Measurements from ENCODE around the gene SOX2.

SOX2 gene

DNA sequence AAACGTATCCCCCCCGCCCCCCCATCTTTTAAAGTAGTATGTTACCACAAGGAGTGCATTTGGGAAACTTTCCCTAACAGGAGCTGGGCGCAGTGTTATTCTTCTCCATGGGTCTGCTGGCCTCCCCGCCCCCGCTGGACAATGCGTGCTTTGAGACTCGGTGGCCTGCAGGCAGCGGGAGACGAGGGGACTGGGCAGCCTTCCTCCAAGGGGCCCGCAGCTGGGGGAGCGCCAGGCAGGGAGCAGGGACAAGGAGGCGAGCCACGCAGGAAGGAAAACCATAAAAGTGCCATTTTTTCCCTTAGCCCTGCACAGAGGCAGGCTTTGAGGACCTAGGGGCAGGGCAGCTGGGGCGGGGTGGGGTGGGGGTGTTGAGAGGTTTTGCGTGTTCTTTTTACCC lies 14.1 kb downstream of the SOX2 start:
- no peaks in the 10 kb centered on the region for H4K20me1 ChIP-seq (ENCODE audit: control insufficient read depth, insufficient read depth, low read depth, low read length)
- H3K27me3 ChIP-seq (ENCODE audit: control insufficient read depth, low read length) = peaks cover 92% of the 10 kb centered on the region
- H3K4me1 ChIP-seq (ENCODE audit: control insufficient read depth, low read length) = peaks cover 6% of the 10 kb centered on the region; the same call in 1 of the 2 replicates
- no peak overlapping the region for H3K4me2 ChIP-seq (ENCODE audit: low read length)
- H3F3A ChIP-seq (ENCODE audit: control insufficient read depth, insufficient read depth) = no peaks in the 10 kb centered on the region
- no peaks in the 10 kb centered on the region for H3K9me3 ChIP-seq (ENCODE audit: control insufficient read depth, insufficient read depth, low read length)
- H3K4me3 ChIP-seq (ENCODE audit: low read length) = no peak overlapping the region
- no peak for TF ChIP-seq CTCF (IDR thresholded peaks at IDR 0.05; ENCODE audit: low read depth, low read length, poor library complexity, severe bottlenecking)
- no peak for TF ChIP-seq EZH2phosphoT487 (IDR thresholded peaks at IDR 0.05; ENCODE audit: borderline replicate concordance, low read length)
- no peaks in the 10 kb centered on the region for H3K36me3 ChIP-seq (ENCODE audit: control insufficient read depth, low read length)
- H3K79me2 ChIP-seq (ENCODE audit: control insufficient read depth, low read length) = no peaks in the 10 kb centered on the region
- H3K27ac ChIP-seq (ENCODE audit: low read depth, low read length) = no peak overlapping the region
- H3K9me2 ChIP-seq (replicated peaks; ENCODE audit: control insufficient read depth, low read length) = no peaks in the 10 kb centered on the region

GRCh38 chr3:181726351-181727330 lies 14.9 kb downstream of the SOX2 start:
- Histone ChIP-seq H3K4me2 (ENCODE audit: low read length) (peak overlapping the region; percentile 52), H3K36me3 (ENCODE audit: control insufficient read depth, low read length) (no peaks in the 10 kb centered on the region), H3K27me3 (ENCODE audit: control insufficient read depth, low read length) (peaks cover 87% of the 10 kb centered on the region), H3K4me1 (ENCODE audit: control insufficient read depth, low read length) (peaks cover 6% of the 10 kb centered on the region; the same call in 1 of the 2 replicates), H3K9me2 (replicated peaks; ENCODE audit: control insufficient read depth, low read length) (no peaks in the 10 kb centered on the region), H3K4me3 (ENCODE audit: low read length) (peak overlapping the region; percentile 32), H3K27ac (ENCODE audit: low read depth, low read length) (no peak overlapping the region), H3K9me3 (ENCODE audit: control insufficient read depth, insufficient read depth, low read length) (no peaks in the 10 kb centered on the region), H4K20me1 (ENCODE audit: control insufficient read depth, insufficient read depth, low read depth, low read length) (no peaks in the 10 kb centered on the region), H3K79me2 (ENCODE audit: control insufficient read depth, low read length) (no peaks in the 10 kb centered on the region), H3F3A (ENCODE audit: control insufficient read depth, insufficient read depth) (no peaks in the 10 kb centered on the region)
- TF ChIP-seq EZH2phosphoT487 (IDR thresholded peaks at IDR 0.05; ENCODE audit: borderline replicate concordance, low read length) (no peak), CTCF (IDR thresholded peaks at IDR 0.05; ENCODE audit: low read depth, low read length, poor library complexity, severe bottlenecking) (no peak)

- no peaks in the 10 kb centered on the region for H3K79me2 ChIP-seq (ENCODE audit: control insufficient read depth, low read length)
- peak overlapping the region; percentile 32 for H3K4me3 ChIP-seq (ENCODE audit: low read length)
- TF ChIP-seq EZH2phosphoT487 (IDR thresholded peaks at IDR 0.05; ENCODE audit: borderline replicate concordance, low read length) (peak; percentile 71; the same call in 1 of the 2 replicates), CTCF (IDR thresholded peaks at IDR 0.05; ENCODE audit: low read depth, low read length, poor library complexity, severe bottlenecking) (no peak)
- no peaks in the 10 kb centered on the region for H4K20me1 ChIP-seq (ENCODE audit: control insufficient read depth, insufficient read depth, low read depth, low read length)
- peaks cover 78% of the 10 kb centered on the region for H3K27me3 ChIP-seq (ENCODE audit: control insufficient read depth, low read length)
- H3F3A ChIP-seq (ENCODE audit: control insufficient read depth, insufficient read depth) = no peaks in the 10 kb centered on the region
- no peaks in the 10 kb centered on the region for H3K9me3 ChIP-seq (ENCODE audit: control insufficient read depth, insufficient read depth, low read length)
- H3K27ac ChIP-seq (ENCODE audit: low read depth, low read length) = no peak overlapping the region
- peak overlapping the region; percentile 52 for H3K4me2 ChIP-seq (ENCODE audit: low read length)
- no peaks in the 10 kb centered on the region for H3K36me3 ChIP-seq (ENCODE audit: control insufficient read depth, low read length)
- no peaks in the 10 kb centered on the region for H3K9me2 ChIP-seq (replicated peaks; ENCODE audit: control insufficient read depth, low read length)
- H3K4me1 ChIP-seq (ENCODE audit: control insufficient read depth, low read length) = peaks cover 6% of the 10 kb centered on the region; the same call in 1 of the 2 replicates
Observed at GRCh38 chr3:181727341-181728032, 15.8 kb downstream of the SOX2 start.
